GM21737 (cell line): ENCODE data around the gene UGT2B28.
"Not testable (repeated sequence)": the region's sequence is repeated elsewhere in the genome, so short reads cannot be mapped to it uniquely, and the experiment has no call there.

Experiments used
- ATAC-seq: cut with Tn5 transposase; IDR thresholded peaks from one replicate; pipeline ENCODE4 v1.9.1; 2021; ENCODE audit warnings: mild to moderate bottlenecking, moderate library complexity; ENCODE audit not compliant: unreplicated experiment

Gene UGT2B28

GRCh38 chr4:69280081-69280480, at the start of gene UGT2B28:
UGT2B28 (plus strand) TSS chr4:69280475; CDS start chr4:69280501, 26 bp downstream.
- not testable (repeated sequence) for ATAC-seq

GRCh38 chr4:69239092-69239491, 41.2 kb upstream of the UGT2B28 start:
- no peak for ATAC-seq

- no peak for ATAC-seq
These were observed 40.6 kb upstream of the UGT2B28 start for GRCh38 chr4:69239557-69240168.

- ATAC-seq: not testable (repeated sequence)
These were observed 39.5 kb upstream of the UGT2B28 start for GRCh38 chr4:69240787-69241186.

- not testable (repeated sequence) for ATAC-seq
These were observed 38.5 kb upstream of the UGT2B28 start for GRCh38 chr4:69241746-69242145.

GRCh38 chr4:69242562-69243240, 37.6 kb upstream of the UGT2B28 start:
- not testable (repeated sequence) for ATAC-seq

GRCh38 chr4:69250884-69251283, 29.4 kb upstream of the UGT2B28 start:
- not testable (repeated sequence) for ATAC-seq

GRCh38 chr4:69253147-69253772, 27.0 kb upstream of the UGT2B28 start:
- ATAC-seq: not testable (repeated sequence)

- ATAC-seq: not testable (repeated sequence)
These were observed 11.7 kb upstream of the UGT2B28 start for GRCh38 chr4:69268612-69269011.

- ATAC-seq: not testable (repeated sequence)
These were observed 16.1 kb downstream of the UGT2B28 start for GRCh38 chr4:69296356-69296755.

GRCh38 chr4:69308426-69309033, 28.3 kb downstream of the UGT2B28 start:
- ATAC-seq: not testable (repeated sequence)

- ATAC-seq: not testable (repeated sequence)
These were observed 29.3 kb downstream of the UGT2B28 start for GRCh38 chr4:69309549-69310076.

GRCh38 chr4:69310262-69310661, 30.0 kb downstream of the UGT2B28 start:
- not testable (repeated sequence) for ATAC-seq

GRCh38 chr4:69317669-69318298, 37.5 kb downstream of the UGT2B28 start:
- not testable (repeated sequence) for ATAC-seq

GRCh38 chr4:69321153-69321729, 41.0 kb downstream of the UGT2B28 start:
- no peak for ATAC-seq

GRCh38 chr4:69322055-69322454, 41.8 kb downstream of the UGT2B28 start:
- ATAC-seq: no peak

GRCh38 chr4:69323284-69323683, 43.0 kb downstream of the UGT2B28 start:
- ATAC-seq: no peak

- no peak for ATAC-seq
These were observed 50.2 kb downstream of the UGT2B28 start for GRCh38 chr4:69330345-69331047.

- not testable (repeated sequence) for ATAC-seq
These were observed 51.0 kb downstream of the UGT2B28 start for GRCh38 chr4:69331304-69331703.

- not testable (repeated sequence) for ATAC-seq
These were observed 55.2 kb downstream of the UGT2B28 start for GRCh38 chr4:69335485-69335884.
